22Rv1 (cell line): ENCODE measurements around the gene TMEM106C.

Experiments
- CTCF ChIP-seq: fragments of 450-650 bp; IDR thresholded peaks from 2 replicates; pipeline ENCODE4 v1.5.1; 2017; ENCODE audit warnings: mild to moderate bottlenecking
- ZFX ChIP-seq: fragments of 450-650 bp; IDR thresholded peaks from 2 replicates; pipeline ENCODE4 v1.6.1; 2017; ENCODE audit warnings: antibody characterized with exemption, borderline replicate concordance

- TF ChIP-seq CTCF (no peak), ZFX (no peak)
Measured at GRCh38 chr12:48001505-48002413, 38.4 kb downstream of the TMEM106C start.
